ENCODE data around the gene AK3. TPM values are rescaled to one million over a fixed set of nuclear protein-coding genes. Genes with fewer than 3 reads are reported as not detected.

Gene AK3
- total and polyA plus RNA-seq, 9 of the 15 experiments (the other 6 are each of a cell fraction or from before 2014, with no cell fraction given) = 12.2 to 78.6 (median 41.8) TPM

DNA sequence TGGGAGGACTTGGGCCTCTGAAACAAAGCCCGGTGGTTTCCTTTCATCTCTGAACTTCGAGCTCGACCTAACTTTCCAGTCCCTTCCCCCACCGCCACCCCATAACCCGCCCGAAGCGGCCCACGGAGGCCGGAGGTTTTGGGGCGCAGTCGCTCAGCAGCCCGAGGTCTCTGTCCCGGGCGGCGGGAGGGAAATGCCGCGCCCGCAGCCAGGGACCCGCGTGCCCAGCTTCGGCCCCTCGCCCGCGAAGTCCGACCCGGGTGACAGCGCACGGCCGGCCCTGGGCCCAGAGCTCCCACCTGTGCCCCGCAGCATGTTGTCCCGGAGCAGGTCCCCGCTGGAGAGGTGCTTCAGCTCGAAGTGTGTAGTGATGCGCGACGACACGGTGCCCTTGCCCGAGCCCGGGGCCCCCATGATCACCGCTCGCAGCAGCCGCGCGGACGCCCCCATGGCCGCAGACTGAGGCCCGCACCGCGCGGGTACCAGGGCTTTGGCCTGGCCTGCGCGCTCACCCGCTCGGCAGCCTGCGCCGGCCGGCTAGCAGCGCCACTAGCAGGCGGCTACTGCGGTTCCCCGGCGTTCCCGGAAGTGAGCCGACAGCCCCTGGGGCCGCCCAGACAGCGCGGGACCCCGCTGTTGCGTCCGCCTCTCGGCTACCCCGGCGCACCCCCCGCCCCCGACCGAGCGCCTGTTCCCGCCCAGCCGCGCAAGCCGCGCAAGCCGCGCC lies at the start of gene AK3 (continued):
- TF ChIP-seq, protein P1, sequence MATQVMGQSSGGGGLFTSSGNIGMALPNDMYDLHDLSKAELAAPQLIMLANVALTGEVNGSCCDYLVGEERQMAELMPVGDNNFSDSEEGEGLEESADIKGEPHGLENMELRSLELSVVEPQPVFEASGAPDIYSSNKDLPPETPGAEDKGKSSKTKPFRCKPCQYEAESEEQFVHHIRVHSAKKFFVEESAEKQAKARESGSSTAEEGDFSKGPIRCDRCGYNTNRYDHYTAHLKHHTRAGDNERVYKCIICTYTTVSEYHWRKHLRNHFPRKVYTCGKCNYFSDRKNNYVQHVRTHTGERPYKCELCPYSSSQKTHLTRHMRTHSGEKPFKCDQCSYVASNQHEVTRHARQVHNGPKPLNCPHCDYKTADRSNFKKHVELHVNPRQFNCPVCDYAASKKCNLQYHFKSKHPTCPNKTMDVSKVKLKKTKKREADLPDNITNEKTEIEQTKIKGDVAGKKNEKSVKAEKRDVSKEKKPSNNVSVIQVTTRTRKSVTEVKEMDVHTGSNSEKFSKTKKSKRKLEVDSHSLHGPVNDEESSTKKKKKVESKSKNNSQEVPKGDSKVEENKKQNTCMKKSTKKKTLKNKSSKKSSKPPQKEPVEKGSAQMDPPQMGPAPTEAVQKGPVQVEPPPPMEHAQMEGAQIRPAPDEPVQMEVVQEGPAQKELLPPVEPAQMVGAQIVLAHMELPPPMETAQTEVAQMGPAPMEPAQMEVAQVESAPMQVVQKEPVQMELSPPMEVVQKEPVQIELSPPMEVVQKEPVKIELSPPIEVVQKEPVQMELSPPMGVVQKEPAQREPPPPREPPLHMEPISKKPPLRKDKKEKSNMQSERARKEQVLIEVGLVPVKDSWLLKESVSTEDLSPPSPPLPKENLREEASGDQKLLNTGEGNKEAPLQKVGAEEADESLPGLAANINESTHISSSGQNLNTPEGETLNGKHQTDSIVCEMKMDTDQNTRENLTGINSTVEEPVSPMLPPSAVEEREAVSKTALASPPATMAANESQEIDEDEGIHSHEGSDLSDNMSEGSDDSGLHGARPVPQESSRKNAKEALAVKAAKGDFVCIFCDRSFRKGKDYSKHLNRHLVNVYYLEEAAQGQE (IDR thresholded peaks at IDR 0.05; ENCODE audit: borderline replicate concordance) = peak; percentile 79
- TF ChIP-seq, protein P1 (CRISPR knock-in tag; IDR thresholded peaks at IDR 0.05; ENCODE audit: low read depth) = no peak
- TF ChIP-seq ZNF143 (CRISPR knock-in tag; IDR thresholded peaks at IDR 0.05) (0 out of 2 replicates have a peak, but pooled peaks have one; percentile 18), POLR2G (IDR thresholded peaks at IDR 0.05; ENCODE audit: low read depth, low read length) (peak; percentile 94), PTBP1 (IDR thresholded peaks at IDR 0.05; ENCODE audit: low read depth, low read length) (no peak), TEAD2 (tag; IDR thresholded peaks at IDR 0.05) (no peak), SAP30 (IDR thresholded peaks at IDR 0.05; ENCODE audit: borderline replicate concordance, insufficient read depth, low read depth, low read length, poor library complexity, severe bottlenecking) (peak; percentile 57), GABPA (tag; conservative IDR thresholded peaks at IDR 0.05; ENCODE audit: low read depth) (peak; percentile 77), L3MBTL2 (IDR thresholded peaks at IDR 0.05) (peak; percentile 70), NCOA2 (IDR thresholded peaks at IDR 0.05; ENCODE audit: partially characterized antibody in 2 of 2) (no peak)
- TF ChIP-seq, protein P2, sequence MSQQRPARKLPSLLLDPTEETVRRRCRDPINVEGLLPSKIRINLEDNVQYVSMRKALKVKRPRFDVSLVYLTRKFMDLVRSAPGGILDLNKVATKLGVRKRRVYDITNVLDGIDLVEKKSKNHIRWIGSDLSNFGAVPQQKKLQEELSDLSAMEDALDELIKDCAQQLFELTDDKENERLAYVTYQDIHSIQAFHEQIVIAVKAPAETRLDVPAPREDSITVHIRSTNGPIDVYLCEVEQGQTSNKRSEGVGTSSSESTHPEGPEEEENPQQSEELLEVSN (IDR thresholded peaks at IDR 0.05; ENCODE audit: borderline replicate concordance in 1 of 2, extremely low read depth in 1 of 2, insufficient read depth in 1 of 2, insufficient read length in 1 of 2, low read depth in 1 of 2, low read length in 1 of 2, poor library complexity in 1 of 2, severe bottlenecking in 1 of 2) = peak; percentile 17 to 72
- TF ChIP-seq, protein P3, sequence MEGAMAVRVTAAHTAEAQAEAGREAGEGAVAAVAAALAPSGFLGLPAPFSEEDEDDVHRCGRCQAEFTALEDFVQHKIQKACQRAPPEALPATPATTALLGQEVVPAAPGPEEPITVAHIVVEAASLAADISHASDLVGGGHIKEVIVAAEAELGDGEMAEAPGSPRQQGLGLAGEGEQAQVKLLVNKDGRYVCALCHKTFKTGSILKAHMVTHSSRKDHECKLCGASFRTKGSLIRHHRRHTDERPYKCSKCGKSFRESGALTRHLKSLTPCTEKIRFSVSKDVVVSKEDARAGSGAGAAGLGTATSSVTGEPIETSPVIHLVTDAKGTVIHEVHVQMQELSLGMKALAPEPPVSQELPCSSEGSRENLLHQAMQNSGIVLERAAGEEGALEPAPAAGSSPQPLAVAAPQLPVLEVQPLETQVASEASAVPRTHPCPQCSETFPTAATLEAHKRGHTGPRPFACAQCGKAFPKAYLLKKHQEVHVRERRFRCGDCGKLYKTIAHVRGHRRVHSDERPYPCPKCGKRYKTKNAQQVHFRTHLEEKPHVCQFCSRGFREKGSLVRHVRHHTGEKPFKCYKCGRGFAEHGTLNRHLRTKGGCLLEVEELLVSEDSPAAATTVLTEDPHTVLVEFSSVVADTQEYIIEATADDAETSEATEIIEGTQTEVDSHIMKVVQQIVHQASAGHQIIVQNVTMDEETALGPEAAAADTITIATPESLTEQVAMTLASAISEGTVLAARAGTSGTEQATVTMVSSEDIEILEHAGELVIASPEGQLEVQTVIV (CRISPR knock-in tag; IDR thresholded peaks at IDR 0.05; ENCODE audit: borderline replicate concordance) = no peak

Measured in K562 (cell line).